WTC11 (cell line): ENCODE data around the gene TIMM13.

Source experiments
- ELF4 ChIP-seq: sonication (generic); formaldehyde crosslinking; IDR thresholded peaks from 2 replicates; pipeline ENCODE4 v1.8.1; 2022; ENCODE audit warnings: low read depth, mild to moderate bottlenecking, moderate library complexity, missing genetic modification reagents
- FOXK1 ChIP-seq: sonication (generic); formaldehyde crosslinking; IDR thresholded peaks from 2 replicates; pipeline ENCODE4 v1.8.0; 2022; ENCODE audit warnings: mild to moderate bottlenecking, moderate library complexity, missing genetic modification reagents
- TEAD4 ChIP-seq: sonication (generic); formaldehyde crosslinking; IDR thresholded peaks from 2 replicates; pipeline ENCODE4 v1.8.0; 2022; ENCODE audit warnings: mild to moderate bottlenecking, missing genetic modification reagents
- TF ChIP-seq, protein P1 (sequence below): sonication (generic); formaldehyde crosslinking; IDR thresholded peaks from 2 replicates; pipeline ENCODE4 v1.8.1; 2022; ENCODE audit warnings: mild to moderate bottlenecking, missing genetic modification reagents, moderate library complexity, borderline replicate concordance
- TF ChIP-seq, protein P2 (sequence below): fragments of 200-600 bp; IDR thresholded peaks from 2 replicates; pipeline ENCODE4 v1.8.0; 2022; ENCODE audit warnings: antibody characterized with exemption
- TF ChIP-seq, protein P3 (sequence below): fragments of 250-450 bp; sonication (Bioruptor Pico); IDR thresholded peaks from 2 replicates; pipeline ENCODE4 v1.9.0; 2021; ENCODE audit warnings: mild to moderate bottlenecking, borderline replicate concordance
- TF ChIP-seq, protein P4 (sequence below): sonication (generic); formaldehyde crosslinking; IDR thresholded peaks from 2 replicates; pipeline ENCODE4 v1.8.1; 2022; ENCODE audit warnings: low read depth, missing genetic modification reagents, borderline replicate concordance
- TF ChIP-seq, protein P5 (sequence below): sonication (generic); formaldehyde crosslinking; IDR thresholded peaks from 2 replicates; pipeline ENCODE4 v1.8.0; 2023; ENCODE audit warnings: missing genetic modification reagents

DNA sequence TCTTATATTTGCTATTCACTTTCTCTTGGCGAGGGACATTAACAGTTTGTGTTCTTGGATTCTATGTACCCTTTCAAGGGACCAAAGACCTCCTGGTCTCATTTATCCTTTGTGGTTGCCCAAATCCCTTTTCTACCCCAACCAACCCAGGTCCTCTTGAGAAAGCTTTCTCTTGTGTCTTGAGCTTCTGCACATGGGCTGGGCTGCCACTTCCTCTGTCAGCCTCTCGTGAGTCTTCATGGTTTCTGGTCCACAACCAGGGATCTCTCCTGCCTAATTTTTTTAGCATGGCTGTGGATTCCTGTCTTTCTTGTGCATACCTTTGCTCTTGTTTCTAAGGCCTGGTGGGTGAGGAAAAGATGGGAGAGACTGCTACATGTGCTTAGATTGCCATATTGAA is 14.9 kb downstream of the TIMM13 start:
- TF ChIP-seq, protein P1, sequence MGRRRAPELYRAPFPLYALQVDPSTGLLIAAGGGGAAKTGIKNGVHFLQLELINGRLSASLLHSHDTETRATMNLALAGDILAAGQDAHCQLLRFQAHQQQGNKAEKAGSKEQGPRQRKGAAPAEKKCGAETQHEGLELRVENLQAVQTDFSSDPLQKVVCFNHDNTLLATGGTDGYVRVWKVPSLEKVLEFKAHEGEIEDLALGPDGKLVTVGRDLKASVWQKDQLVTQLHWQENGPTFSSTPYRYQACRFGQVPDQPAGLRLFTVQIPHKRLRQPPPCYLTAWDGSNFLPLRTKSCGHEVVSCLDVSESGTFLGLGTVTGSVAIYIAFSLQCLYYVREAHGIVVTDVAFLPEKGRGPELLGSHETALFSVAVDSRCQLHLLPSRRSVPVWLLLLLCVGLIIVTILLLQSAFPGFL (CRISPR knock-in tag): no peak
- TF ChIP-seq, protein P2, sequence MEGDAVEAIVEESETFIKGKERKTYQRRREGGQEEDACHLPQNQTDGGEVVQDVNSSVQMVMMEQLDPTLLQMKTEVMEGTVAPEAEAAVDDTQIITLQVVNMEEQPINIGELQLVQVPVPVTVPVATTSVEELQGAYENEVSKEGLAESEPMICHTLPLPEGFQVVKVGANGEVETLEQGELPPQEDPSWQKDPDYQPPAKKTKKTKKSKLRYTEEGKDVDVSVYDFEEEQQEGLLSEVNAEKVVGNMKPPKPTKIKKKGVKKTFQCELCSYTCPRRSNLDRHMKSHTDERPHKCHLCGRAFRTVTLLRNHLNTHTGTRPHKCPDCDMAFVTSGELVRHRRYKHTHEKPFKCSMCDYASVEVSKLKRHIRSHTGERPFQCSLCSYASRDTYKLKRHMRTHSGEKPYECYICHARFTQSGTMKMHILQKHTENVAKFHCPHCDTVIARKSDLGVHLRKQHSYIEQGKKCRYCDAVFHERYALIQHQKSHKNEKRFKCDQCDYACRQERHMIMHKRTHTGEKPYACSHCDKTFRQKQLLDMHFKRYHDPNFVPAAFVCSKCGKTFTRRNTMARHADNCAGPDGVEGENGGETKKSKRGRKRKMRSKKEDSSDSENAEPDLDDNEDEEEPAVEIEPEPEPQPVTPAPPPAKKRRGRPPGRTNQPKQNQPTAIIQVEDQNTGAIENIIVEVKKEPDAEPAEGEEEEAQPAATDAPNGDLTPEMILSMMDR: no peak
- TF ChIP-seq, protein P3, sequence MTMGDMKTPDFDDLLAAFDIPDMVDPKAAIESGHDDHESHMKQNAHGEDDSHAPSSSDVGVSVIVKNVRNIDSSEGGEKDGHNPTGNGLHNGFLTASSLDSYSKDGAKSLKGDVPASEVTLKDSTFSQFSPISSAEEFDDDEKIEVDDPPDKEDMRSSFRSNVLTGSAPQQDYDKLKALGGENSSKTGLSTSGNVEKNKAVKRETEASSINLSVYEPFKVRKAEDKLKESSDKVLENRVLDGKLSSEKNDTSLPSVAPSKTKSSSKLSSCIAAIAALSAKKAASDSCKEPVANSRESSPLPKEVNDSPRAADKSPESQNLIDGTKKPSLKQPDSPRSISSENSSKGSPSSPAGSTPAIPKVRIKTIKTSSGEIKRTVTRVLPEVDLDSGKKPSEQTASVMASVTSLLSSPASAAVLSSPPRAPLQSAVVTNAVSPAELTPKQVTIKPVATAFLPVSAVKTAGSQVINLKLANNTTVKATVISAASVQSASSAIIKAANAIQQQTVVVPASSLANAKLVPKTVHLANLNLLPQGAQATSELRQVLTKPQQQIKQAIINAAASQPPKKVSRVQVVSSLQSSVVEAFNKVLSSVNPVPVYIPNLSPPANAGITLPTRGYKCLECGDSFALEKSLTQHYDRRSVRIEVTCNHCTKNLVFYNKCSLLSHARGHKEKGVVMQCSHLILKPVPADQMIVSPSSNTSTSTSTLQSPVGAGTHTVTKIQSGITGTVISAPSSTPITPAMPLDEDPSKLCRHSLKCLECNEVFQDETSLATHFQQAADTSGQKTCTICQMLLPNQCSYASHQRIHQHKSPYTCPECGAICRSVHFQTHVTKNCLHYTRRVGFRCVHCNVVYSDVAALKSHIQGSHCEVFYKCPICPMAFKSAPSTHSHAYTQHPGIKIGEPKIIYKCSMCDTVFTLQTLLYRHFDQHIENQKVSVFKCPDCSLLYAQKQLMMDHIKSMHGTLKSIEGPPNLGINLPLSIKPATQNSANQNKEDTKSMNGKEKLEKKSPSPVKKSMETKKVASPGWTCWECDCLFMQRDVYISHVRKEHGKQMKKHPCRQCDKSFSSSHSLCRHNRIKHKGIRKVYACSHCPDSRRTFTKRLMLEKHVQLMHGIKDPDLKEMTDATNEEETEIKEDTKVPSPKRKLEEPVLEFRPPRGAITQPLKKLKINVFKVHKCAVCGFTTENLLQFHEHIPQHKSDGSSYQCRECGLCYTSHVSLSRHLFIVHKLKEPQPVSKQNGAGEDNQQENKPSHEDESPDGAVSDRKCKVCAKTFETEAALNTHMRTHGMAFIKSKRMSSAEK: no peak
- no peak for TF ChIP-seq TEAD4
- TF ChIP-seq, protein P4, sequence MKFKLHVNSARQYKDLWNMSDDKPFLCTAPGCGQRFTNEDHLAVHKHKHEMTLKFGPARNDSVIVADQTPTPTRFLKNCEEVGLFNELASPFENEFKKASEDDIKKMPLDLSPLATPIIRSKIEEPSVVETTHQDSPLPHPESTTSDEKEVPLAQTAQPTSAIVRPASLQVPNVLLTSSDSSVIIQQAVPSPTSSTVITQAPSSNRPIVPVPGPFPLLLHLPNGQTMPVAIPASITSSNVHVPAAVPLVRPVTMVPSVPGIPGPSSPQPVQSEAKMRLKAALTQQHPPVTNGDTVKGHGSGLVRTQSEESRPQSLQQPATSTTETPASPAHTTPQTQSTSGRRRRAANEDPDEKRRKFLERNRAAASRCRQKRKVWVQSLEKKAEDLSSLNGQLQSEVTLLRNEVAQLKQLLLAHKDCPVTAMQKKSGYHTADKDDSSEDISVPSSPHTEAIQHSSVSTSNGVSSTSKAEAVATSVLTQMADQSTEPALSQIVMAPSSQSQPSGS (CRISPR knock-in tag): no peak
- TF ChIP-seq, protein P5, sequence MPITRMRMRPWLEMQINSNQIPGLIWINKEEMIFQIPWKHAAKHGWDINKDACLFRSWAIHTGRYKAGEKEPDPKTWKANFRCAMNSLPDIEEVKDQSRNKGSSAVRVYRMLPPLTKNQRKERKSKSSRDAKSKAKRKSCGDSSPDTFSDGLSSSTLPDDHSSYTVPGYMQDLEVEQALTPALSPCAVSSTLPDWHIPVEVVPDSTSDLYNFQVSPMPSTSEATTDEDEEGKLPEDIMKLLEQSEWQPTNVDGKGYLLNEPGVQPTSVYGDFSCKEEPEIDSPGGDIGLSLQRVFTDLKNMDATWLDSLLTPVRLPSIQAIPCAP (CRISPR knock-in tag): no peak
- TF ChIP-seq ELF4 (CRISPR knock-in tag): no peak
- no peak for TF ChIP-seq FOXK1 (CRISPR knock-in tag)
